Liver (tissue), 3 donors: ENCODE measurements around the gene SPRR2B.
"Not testable (repeated sequence)": the region's sequence is repeated elsewhere in the genome, so short reads cannot be mapped to it uniquely, and the experiment has no call there.

ENCODE experiments used
- EGR1 ChIP-seq, 2 donors: IDR thresholded peaks; 2 replicates each; pipeline ENCODE4 v1.6.1; 2016 to 2018; ENCODE audit warnings: antibody characterized with exemption in 2 of 2, low read depth in 2 of 2
- FOXA1 ChIP-seq: IDR thresholded peaks from 2 replicates; pipeline ENCODE4 v1.6.1; 2016; ENCODE audit warnings: antibody characterized with exemption
- FOXA2 ChIP-seq: IDR thresholded peaks from 2 replicates; pipeline ENCODE4 v1.6.1; 2016; ENCODE audit warnings: antibody characterized with exemption
- GABPA ChIP-seq, 2 donors: IDR thresholded peaks in 1 of 2; conservative IDR thresholded peaks in 1 of 2; 2 replicates each; pipeline ENCODE4 v1.6.1; 2016; ENCODE audit warnings: antibody characterized with exemption in 2 of 2, mild to moderate bottlenecking in 1 of 2, moderate library complexity in 1 of 2
- HNF4A ChIP-seq, 2 donors: conservative IDR thresholded peaks; 2 replicates each; pipeline ENCODE4 v1.6.1; 2016; ENCODE audit warnings: antibody characterized with exemption in 2 of 2, mild to moderate bottlenecking in 2 of 2
- MAX ChIP-seq: IDR thresholded peaks from 2 replicates; pipeline ENCODE4 v1.6.1; 2016; ENCODE audit warnings: antibody characterized with exemption
- RAD21 ChIP-seq, 2 donors: IDR thresholded peaks; 2 replicates each; pipeline ENCODE4 v1.6.1; 2016; ENCODE audit warnings: antibody characterized with exemption in 2 of 2, mild to moderate bottlenecking in 2 of 2
- RXRA ChIP-seq, 2 donors: IDR thresholded peaks; 2 replicates each; pipeline ENCODE4 v1.6.1; 2017 to 2018; ENCODE audit warnings: antibody characterized with exemption in 2 of 2, mild to moderate bottlenecking in 1 of 2
- SP1 ChIP-seq: IDR thresholded peaks from 2 replicates; pipeline ENCODE4 v1.6.1; 2018; ENCODE audit warnings: antibody characterized with exemption, mild to moderate bottlenecking
- TAF1 ChIP-seq: conservative IDR thresholded peaks from 2 replicates; pipeline ENCODE4 v1.6.1; 2016; ENCODE audit warnings: antibody characterized with exemption, mild to moderate bottlenecking
- YY1 ChIP-seq: IDR thresholded peaks from 2 replicates; pipeline ENCODE4 v1.6.1; 2016; ENCODE audit warnings: antibody characterized with exemption, mild to moderate bottlenecking
- TF ChIP-seq, protein P1 (sequence below): fragments of 150-350 bp; IDR thresholded peaks from 2 replicates; pipeline ENCODE4 v1.5.1; 2017; ENCODE audit warnings: improper control_type of control experiment, low read depth, low read length; ENCODE audit not compliant: missing input control
- TF ChIP-seq, protein P2 (sequence below): IDR thresholded peaks from 2 replicates; pipeline ENCODE4 v1.6.1; 2016; ENCODE audit warnings: antibody characterized with exemption, mild to moderate bottlenecking
- TF ChIP-seq, protein P3 (sequence below): IDR thresholded peaks from 2 replicates; pipeline ENCODE4 v1.6.1; 2016; ENCODE audit warnings: antibody characterized with exemption
- donor health status: healthy.
- donor health status: healthy.

GRCh38 chr1:153022340-153022739 is 49.1 kb downstream of the SPRR2B start:
- TF ChIP-seq, protein P1, sequence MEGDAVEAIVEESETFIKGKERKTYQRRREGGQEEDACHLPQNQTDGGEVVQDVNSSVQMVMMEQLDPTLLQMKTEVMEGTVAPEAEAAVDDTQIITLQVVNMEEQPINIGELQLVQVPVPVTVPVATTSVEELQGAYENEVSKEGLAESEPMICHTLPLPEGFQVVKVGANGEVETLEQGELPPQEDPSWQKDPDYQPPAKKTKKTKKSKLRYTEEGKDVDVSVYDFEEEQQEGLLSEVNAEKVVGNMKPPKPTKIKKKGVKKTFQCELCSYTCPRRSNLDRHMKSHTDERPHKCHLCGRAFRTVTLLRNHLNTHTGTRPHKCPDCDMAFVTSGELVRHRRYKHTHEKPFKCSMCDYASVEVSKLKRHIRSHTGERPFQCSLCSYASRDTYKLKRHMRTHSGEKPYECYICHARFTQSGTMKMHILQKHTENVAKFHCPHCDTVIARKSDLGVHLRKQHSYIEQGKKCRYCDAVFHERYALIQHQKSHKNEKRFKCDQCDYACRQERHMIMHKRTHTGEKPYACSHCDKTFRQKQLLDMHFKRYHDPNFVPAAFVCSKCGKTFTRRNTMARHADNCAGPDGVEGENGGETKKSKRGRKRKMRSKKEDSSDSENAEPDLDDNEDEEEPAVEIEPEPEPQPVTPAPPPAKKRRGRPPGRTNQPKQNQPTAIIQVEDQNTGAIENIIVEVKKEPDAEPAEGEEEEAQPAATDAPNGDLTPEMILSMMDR = not testable (repeated sequence)
- TF ChIP-seq FOXA1; FOXA2; EGR1 (IDR thresholded peaks at IDR 0.05; ENCODE audit: low read depth in 2 of 2); TAF1; RXRA (IDR thresholded peaks at IDR 0.05); HNF4A (conservative IDR thresholded peaks at IDR 0.05); RAD21 (IDR thresholded peaks at IDR 0.05); SP1; GABPA (IDR thresholded peaks at IDR 0.05 in 1 of 2, conservative IDR thresholded peaks at IDR 0.05 in 1 of 2); MAX; YY1: not testable (repeated sequence)
- TF ChIP-seq, protein P2, sequence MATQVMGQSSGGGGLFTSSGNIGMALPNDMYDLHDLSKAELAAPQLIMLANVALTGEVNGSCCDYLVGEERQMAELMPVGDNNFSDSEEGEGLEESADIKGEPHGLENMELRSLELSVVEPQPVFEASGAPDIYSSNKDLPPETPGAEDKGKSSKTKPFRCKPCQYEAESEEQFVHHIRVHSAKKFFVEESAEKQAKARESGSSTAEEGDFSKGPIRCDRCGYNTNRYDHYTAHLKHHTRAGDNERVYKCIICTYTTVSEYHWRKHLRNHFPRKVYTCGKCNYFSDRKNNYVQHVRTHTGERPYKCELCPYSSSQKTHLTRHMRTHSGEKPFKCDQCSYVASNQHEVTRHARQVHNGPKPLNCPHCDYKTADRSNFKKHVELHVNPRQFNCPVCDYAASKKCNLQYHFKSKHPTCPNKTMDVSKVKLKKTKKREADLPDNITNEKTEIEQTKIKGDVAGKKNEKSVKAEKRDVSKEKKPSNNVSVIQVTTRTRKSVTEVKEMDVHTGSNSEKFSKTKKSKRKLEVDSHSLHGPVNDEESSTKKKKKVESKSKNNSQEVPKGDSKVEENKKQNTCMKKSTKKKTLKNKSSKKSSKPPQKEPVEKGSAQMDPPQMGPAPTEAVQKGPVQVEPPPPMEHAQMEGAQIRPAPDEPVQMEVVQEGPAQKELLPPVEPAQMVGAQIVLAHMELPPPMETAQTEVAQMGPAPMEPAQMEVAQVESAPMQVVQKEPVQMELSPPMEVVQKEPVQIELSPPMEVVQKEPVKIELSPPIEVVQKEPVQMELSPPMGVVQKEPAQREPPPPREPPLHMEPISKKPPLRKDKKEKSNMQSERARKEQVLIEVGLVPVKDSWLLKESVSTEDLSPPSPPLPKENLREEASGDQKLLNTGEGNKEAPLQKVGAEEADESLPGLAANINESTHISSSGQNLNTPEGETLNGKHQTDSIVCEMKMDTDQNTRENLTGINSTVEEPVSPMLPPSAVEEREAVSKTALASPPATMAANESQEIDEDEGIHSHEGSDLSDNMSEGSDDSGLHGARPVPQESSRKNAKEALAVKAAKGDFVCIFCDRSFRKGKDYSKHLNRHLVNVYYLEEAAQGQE = not testable (repeated sequence)
- TF ChIP-seq, protein P3, sequence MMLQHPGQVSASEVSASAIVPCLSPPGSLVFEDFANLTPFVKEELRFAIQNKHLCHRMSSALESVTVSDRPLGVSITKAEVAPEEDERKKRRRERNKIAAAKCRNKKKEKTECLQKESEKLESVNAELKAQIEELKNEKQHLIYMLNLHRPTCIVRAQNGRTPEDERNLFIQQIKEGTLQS = not testable (repeated sequence)
